ENCODE data around the gene PANK1.
A peak's percentile ranks its signal among the peaks of the same experiment; 100 is the strongest.
"Not testable (repeated sequence)": the region's sequence is repeated elsewhere in the genome, so short reads cannot be mapped to it uniquely, and the experiment has no call there.

PANK1 gene

DNA sequence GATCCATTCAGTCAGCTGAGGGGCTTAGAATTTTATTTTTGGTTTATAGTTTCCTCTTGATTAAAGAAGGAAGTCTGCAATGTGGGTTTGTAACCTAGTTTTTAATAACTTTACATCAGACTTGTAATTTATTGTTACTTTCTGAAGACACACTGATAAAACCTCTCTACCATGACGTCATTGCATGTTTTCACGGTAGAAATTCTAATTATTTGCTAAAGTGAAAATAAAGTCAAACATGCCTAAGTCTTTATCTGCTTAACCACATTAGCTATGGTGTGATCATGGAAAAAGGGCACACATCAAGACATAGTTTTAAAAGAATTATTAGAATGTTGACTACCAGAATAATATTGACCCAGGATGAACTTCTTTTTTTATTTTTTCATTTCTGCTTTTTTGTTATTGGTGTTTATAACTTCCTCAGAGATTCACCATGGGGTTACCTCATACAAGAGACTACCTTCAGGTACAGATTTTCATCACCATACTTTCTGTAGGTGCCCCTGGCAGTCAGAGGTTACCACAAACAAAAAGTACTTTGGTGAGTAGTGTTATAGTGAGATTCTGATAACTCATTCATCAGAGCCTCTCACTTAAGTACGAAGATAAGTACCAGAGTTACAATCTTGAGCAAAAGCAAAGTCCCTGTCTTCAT is 7.0 kb upstream of the PANK1 start:
- DNase-seq (ENCODE audit: low read depth), result no peak

DNA sequence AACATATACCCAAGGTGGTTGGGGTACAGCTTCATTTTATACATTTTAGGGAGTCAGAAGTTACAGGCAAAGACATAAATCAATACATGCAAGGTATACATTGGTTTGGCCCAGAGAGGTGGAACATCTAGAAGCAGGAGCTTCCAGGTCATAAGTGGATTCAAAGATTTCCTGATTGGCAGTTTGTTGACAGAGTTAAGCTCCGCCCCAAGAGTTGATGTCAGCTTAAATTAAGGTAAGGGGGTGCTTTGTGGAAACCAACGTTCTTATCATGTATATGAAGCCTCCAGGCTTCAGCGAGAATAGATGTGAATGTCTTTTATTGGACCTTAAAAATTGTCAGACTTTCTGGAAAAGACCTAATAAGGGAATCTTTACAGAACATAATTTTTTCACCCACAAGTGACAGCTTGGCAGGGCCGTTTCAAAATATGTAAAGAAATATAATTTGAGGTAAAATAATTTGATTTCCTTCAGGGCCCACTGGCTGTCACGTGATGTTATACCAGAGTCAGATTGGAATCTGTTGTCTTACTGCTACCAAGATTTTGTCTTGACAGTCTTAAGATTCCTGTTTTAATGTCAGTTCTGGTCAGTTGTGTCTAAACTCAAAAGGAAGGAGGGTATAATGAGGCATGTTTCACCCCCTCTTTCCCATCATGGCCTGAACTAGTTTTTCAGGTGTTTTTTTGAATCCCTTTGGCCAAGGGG is 6.3 kb upstream of the PANK1 start:
- no peak for DNase-seq (ENCODE audit: low read depth)

DNA sequence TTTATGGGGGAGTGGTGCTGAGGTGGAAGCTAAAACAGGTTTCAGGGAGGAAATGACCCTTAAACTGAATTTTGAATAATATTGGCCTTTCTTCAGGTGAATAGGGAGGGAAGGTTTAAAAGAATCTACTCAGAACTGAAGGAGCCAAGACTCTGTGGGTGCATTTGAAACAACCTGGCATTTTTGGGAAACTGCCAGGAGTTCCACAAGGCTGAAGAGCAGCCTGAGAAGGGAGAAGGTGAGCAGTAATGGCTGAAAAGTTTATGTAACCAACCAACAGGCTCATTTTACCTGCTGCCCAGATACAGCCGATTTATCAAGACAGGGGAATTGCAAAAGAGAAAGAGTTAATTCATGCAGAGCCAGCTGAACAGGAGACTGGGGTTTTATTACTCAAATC is 4.0 kb upstream of the PANK1 start:
- no peak for DNase-seq (ENCODE audit: low read depth)

DNA sequence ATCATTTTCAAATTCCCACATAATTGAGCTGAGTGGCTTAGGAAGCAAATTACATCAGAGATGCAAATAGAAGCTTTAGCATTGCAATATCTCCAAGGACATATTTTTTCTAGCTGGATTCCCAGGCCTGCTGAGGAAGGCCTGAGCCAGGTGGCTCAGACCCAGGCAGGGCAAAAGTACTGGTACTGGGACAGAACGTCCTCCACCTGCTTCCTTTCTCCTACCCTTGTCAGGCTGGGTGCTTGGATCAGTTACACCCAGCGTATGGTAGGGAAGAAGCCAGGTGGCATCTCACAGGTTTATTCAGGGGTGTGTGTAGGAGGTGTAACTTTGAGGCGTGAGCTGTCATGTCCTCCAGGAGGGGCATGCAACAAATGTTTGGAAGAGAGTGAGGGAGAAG is 3.0 kb upstream of the PANK1 start:
- DNase-seq (ENCODE audit: low read depth), result no peak

DNA sequence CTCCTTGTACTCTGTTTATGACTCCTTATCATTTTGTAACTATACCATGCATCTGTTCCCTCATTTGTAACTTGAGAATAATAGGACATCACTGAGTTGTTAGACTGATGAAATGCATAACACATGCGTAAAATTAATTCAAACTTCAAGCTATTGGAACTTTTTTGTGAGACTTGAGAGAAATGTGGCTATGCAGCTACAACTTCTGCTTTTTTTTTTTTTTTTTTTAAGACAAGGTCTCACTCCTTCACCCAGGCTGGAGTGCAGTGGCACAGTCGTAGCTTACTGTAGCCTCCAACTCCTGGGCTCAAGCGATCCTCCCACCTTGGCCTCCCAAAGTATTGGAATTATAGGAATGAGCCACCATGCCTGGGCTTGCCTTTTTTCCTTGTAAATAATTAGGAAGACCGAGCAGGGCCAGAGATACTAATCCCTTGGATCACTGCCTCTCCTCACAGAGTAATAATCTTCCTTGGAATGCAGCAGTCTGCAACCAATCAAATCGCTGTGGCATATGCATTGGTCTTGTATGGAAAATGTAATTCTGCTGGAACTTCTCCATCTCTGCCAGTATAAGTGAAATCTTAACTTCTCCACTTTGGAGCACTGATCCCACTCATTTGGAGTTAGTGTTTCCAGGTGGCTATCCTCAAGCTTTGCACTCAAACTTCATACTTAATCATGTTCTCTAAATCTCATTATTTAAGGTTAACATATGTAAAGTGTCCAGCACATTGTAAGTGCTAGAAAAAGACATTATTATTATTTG is 2.0 kb upstream of the PANK1 start:
- no peak for DNase-seq (ENCODE audit: low read depth)

DNA sequence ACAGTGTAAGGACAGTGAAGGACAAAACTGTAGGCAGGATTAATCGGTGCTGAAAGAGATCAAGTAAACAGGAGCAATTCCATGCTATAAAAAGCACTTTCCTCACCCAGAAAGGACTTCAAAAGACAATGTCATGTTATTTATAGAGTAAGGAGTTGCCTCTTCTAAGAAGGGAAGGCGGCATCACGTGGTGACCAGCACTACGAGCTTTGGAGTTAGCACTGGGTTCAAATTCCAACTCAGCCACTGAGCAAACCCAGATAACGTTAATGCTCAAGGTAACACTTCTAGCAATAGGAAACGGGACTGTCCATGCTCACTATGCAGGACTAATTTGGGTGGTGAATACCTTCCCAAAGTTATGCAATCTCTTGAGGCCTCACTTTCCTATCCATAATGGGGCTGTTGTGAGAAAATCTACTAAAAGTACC is 715 bp upstream of the PANK1 start:
- no peak for DNase-seq (ENCODE audit: low read depth)

GRCh38 chr10:89644691-89644966 is 413 bp downstream of the PANK1 start:
- DNase-seq (ENCODE audit: low read depth), result no peak

- peak; percentile 70 for DNase-seq (ENCODE audit: low read depth)
These were observed 991 bp downstream of the PANK1 start for GRCh38 chr10:89643812-89644690.

DNA sequence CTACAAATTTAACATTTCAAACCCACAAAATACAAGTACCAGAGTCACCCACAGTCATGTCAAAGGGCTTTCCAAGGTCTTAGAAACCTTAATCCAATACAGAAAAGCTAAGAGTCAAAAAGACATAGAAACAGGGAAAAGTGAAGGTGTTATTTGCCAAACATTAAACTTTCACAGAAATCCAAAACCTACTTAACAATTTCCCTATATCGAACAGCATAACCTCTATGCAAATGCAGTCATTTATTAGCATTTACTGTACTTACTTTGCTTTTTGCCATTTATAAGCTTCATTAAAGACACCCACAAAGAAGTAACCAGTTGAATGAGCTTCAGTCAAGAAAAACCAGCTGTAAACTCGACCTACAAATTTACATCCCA is 1.6 kb downstream of the PANK1 start:
- no peak for DNase-seq (ENCODE audit: low read depth)

GRCh38 chr10:89642193-89642592 is 2.8 kb downstream of the PANK1 start:
- no peak for DNase-seq (ENCODE audit: low read depth)

- DNase-seq (ENCODE audit: low read depth), result no peak
These were observed 4.8 kb downstream of the PANK1 start for GRCh38 chr10:89640241-89640640.

GRCh38 chr10:89639326-89639725 is 5.7 kb downstream of the PANK1 start:
- DNase-seq (ENCODE audit: low read depth), result no peak

- no peak for DNase-seq (ENCODE audit: low read depth)
These were observed 7.9 kb downstream of the PANK1 start for GRCh38 chr10:89637113-89637512.

DNA sequence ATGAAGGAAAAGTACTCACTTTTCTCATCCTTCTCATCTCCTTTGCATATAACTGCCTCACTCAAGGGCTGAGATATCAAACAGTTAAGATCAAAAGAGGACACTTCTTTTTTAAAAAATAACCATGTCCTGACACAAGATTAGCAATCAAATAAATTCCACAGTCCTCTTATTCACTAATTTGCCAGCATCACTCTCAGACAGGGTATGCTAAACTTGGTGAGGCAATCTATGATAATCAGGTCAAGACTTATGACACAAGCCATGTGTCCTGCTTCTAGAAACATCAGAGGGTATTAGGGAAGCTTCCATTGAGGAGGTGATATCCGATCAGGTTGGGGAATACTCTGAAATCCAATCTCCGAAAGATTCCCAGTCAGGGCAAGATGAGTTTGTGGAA is 10.4 kb downstream of the PANK1 start:
- no peak for DNase-seq (ENCODE audit: low read depth)

DNA sequence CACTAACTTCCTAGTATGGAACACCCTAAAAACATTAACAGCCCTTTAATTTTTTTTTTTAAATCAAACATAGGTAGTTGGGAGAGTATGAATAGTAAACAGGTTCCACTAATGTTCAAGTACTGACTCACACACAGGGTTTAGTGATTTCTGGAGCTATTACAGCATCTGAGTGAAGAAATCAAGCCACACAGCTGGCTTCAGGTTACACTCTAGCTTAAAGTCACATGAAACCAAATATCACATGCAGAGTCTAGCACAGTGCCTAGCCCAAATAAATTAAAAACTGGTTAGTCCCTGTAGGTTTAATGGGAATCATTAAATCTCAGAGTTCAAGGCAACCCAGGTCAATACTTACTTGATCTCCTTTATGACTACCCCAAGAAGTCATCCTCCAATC is 11.6 kb downstream of the PANK1 start:
- no peak for DNase-seq (ENCODE audit: low read depth)

GRCh38 chr10:89632824-89633223 is 12.2 kb downstream of the PANK1 start:
- DNase-seq (ENCODE audit: low read depth), result no peak

DNA sequence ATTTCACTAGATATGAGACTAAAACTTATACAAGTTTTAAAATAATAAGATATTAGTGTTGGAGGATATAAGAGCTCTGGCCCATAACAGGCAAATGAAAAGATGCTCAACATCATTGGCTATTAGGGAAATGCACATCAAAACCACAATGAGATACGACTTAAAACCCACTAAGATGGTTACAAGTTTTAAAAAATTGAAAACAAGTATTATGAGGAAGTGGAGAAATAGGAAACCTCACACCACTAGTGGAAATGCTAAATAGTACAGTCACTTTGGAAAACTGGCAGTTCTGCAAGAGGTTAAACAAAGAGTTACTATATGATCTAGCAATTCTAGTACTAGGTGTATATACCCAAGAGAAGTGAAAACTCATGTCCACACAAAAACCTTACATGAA is 17.2 kb downstream of the PANK1 start:
- no peak for DNase-seq (ENCODE audit: low read depth)

GRCh38 chr10:89625041-89625765 is 19.8 kb downstream of the PANK1 start:
- DNase-seq (ENCODE audit: low read depth), result no peak

- DNase-seq (ENCODE audit: low read depth), result no peak
These were observed 21.0 kb downstream of the PANK1 start for GRCh38 chr10:89624020-89624419.

GRCh38 chr10:89622151-89622550 is 22.9 kb downstream of the PANK1 start:
- no peak for DNase-seq (ENCODE audit: low read depth)

DNA sequence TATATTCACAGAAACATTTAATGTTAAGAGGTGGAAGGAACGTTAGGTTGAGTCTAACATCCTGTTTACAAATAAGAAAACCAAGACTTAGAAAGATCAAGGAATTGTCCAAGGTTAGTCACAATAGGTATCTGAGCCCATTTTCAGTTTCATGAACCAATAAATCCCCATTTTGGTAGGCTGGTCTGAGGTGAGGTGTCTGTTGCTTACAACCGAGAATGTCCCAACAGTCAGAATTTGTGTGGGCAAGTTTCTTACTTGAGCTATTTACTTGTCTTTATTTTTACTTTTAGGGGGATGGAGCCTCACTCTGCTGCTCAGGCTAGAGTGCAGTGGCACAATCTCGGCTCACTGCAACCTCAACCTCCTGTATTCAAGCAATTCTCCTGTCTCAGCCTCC is 23.6 kb downstream of the PANK1 start:
- DNase-seq (ENCODE audit: low read depth), result no peak

DNA sequence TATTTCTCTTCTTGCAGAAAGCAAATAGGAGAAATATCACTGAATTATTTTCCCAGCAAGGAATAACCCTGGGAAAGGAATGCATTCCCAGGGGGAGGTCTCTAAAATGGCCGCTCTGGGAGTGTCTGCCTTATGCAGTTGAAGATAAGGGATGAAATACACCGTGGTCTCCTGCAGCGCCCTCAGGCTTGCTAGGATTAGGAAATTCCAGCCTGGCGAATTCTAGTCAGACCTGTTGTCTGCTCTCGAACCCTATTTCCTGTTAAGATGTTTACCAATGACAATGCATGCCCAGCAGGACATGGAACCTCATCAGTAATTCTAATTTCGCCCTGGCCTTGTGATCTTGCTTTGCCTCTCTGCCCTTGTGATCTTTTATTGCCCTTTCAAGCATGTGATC is 24.7 kb downstream of the PANK1 start:
- DNase-seq (ENCODE audit: low read depth), result not testable (repeated sequence)
